A549 (cell line): ENCODE data around the gene IGFBP2.

Experiments
- CBX2 ChIP-seq: fragments of 200-600 bp; sonication (generic); IDR thresholded peaks from 2 replicates; pipeline ENCODE4 v1.6.1; 2016; ENCODE audit warnings: low read depth, mild to moderate bottlenecking, borderline replicate concordance
- CTCF ChIP-seq: fragments of >200 bp; sonication (Bioruptor Twin); formaldehyde crosslinking; IDR thresholded peaks from 3 replicates; pipeline ENCODE4 v1.5.1; 2016
- HOXA7 ChIP-seq: fragments of 250-450 bp; sonication (Bioruptor Pico); IDR thresholded peaks from 2 replicates; pipeline ENCODE4 v1.5.0; 2020; ENCODE audit warnings: mild to moderate bottlenecking, moderate library complexity
- MAFK ChIP-seq: fragments of 450-650 bp; IDR thresholded peaks from 2 replicates; pipeline ENCODE4 v1.6.1; 2014; ENCODE audit not compliant: partially characterized antibody
- MYC ChIP-seq: IDR thresholded peaks from 2 replicates; pipeline ENCODE4 v1.6.1; 2012; ENCODE audit warnings: mild to moderate bottlenecking, inconsistent platforms, low read length, improper control_type of control experiment, borderline replicate concordance
- POLR2A ChIP-seq: IDR thresholded peaks from 2 replicates; pipeline ENCODE4 v1.6.1; 2012; ENCODE audit warnings: mild to moderate bottlenecking, low read length
- RAD21 ChIP-seq, 2 experiments: fragments of >200 bp in 1 of 2; sonication (Bioruptor Twin) in 1 of 2; formaldehyde crosslinking in 1 of 2; IDR thresholded peaks in 1 of 2; conservative IDR thresholded peaks in 1 of 2; 2 replicates in 1 of 2; 3 replicates in 1 of 2; pipeline ENCODE4 v1.6.1; 2012 to 2018; ENCODE audit warnings: inconsistent platforms in 1 of 2
- REST ChIP-seq: fragments of 200-600 bp; sonication (generic); IDR thresholded peaks from 2 replicates; pipeline ENCODE4 v1.6.1; 2016; ENCODE audit warnings: antibody characterized with exemption, mild to moderate bottlenecking, moderate library complexity
- RFX5 ChIP-seq: fragments of 450-650 bp; IDR thresholded peaks from 2 replicates; pipeline ENCODE4 v1.7.1; 2014; ENCODE audit warnings: antibody characterized with exemption, mild to moderate bottlenecking, moderate library complexity
- SMC3 ChIP-seq: fragments of >200 bp; sonication (Bioruptor Twin); formaldehyde crosslinking; IDR thresholded peaks from 3 replicates; pipeline ENCODE4 v1.6.1; 2018; ENCODE audit warnings: inconsistent platforms

- TF ChIP-seq CTCF (no peak), POLR2A (no peak), SMC3 (no peak), CBX2 (no peak), MAFK (no peak), MYC (no peak), REST (no peak), RFX5 (no peak), HOXA7 (no peak), RAD21 (conservative IDR thresholded peaks at IDR 0.05 in 1 of 2, IDR thresholded peaks at IDR 0.05 in 1 of 2) (no peak)
Observed at GRCh38 chr2:216636551-216637450, 3.6 kb downstream of the IGFBP2 start.
